Stomach (tissue), 4 donors: ENCODE data around the gene SUPT3H.

Experiments
- CTCF ChIP-seq, 7 experiments: fragments of 450-650 bp in 4 of 7; fragments of 200-600 bp in 3 of 7; sonication (generic) in 3 of 7; IDR thresholded peaks; one replicate each; pipeline ENCODE4 v1.5.1; 2016 to 2019; ENCODE audit warnings: antibody characterized with exemption in 7 of 7, control low read depth in 2 of 7, mild to moderate bottlenecking in 1 of 7
- EP300 ChIP-seq: sonication (generic); formaldehyde crosslinking; IDR thresholded peaks from one replicate; pipeline ENCODE4 v1.6.1; 2017; ENCODE audit warnings: antibody characterized with exemption

DNA sequence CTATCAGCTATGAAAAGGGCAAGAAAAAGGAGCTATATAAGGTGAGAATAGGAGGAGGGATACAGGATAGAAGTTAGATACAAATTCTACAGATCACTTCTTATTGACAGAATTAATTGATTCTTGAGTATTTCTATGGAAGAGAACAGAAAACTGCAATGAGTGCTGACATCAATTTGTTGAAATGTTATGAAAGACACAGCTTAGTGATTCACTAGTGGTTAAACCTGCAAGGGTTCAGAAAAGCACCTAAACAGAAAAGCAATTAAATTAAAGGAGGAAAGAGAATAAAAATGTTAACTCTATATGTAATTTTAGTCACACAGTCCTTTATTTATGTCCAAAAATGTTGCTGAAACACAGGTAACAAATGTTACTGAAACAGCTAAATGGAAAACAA lies 304.0 kb downstream of the SUPT3H start:
- TF ChIP-seq CTCF (IDR thresholded peaks at IDR 0.05) (no peak), EP300 (no peak)
